ENCODE results near the gene DDX39B.
A peak's percentile ranks its signal among the peaks of the same experiment; 100 is the strongest.

Gene DDX39B

DNA sequence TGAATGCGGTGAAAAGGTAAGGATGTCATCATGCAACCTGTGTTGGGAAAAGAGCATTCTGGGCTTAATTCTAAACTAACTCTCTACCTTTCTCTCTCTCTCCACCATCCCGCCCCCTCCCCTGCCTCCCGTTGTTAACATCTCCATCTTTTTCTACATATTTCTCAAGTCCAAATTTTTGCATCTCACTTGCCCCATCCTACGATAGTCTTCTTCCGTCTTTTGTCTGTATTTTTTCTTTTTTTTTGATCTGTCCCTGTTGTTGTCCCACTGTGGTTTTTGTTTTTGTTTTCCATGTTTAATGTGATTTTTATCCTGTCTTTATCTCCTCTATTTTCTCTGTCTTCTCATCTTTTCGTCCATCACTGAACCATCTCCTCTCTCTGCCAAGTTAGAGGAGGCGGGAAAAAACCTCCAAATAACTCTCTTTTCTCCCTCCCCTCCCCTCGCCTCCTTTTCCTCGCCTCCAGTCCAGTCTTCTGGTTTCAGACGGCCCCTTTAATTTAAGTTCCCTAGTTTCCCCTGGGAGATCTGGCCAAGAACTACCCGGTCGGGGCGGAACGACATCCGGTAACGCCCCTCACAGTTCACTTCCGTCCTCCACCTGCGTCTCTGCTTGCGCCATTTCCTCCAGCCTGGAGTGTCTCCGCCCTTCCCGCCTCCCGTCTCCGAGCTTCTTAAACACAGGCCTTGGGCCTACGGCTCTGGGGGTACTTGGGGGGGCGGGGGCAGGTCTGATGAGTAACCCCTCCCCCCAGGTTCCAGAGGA lies 5.3 kb upstream of the DDX39B start, which contains the start of gene NFKBIL1:
Gene NFKBIL1 (plus strand): TSS at position 651 of the 769 bp plus-strand sequence. CDS start 87 bp downstream, at position 738.
- DNase-seq = peak; percentile 99

- peak; percentile 98 for DNase-seq
These were observed 4.6 kb upstream of the DDX39B start, which contains the start of gene ATP6V1G2 for GRCh38 chr6:31546339-31546957. ATP6V1G2 (minus strand) TSS chr6:31546608; CDS start chr6:31546559, 49 bp downstream.

DNA sequence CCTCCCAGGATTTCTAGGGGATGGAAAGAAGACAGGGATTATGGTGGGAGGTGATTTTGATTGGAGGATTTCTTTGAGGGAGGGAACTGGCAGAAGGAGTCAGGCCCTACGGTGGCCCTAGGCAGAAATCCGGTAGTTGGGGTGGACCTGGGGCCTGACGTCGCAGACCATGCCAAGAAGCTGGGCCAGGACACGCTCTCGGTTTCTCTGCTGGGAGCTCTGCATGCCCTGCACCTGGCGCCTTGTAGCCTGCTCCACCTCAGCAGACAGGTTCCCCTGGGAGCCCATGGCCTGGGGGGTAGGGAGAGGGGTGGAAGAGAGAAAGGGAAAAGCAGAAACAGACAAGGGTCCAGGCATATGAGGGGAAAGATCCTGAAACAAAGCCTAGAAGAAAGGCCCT lies 3.5 kb upstream of the DDX39B start:
- peak; percentile 88 for DNase-seq

- no peak for DNase-seq
These were observed 2.9 kb upstream of the DDX39B start for GRCh38 chr6:31544676-31545075.

DNA sequence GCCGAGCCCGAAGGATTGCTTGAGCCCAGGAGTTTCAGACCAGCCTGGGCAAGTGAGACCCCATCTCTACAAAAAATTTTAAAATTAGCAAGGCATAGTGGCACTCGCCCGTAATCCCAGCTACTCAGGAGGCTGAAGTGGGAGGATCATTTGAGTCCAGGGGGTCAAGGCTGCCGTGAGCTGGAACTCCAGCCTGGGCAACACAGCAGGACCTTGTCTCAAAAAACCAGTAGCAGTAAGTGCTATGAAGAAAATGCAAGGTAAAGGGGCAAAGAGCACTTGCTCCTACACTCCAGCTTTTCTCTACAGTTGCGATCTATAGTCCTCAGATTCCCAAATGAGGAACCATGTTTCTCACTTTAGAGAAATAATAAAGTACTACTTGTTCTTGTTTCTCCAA lies 1.8 kb upstream of the DDX39B start:
- DNase-seq = no peak

GRCh38 chr6:31541059-31541657 lies 645 bp downstream of the DDX39B start:
- peak; percentile 68 for DNase-seq

DNA sequence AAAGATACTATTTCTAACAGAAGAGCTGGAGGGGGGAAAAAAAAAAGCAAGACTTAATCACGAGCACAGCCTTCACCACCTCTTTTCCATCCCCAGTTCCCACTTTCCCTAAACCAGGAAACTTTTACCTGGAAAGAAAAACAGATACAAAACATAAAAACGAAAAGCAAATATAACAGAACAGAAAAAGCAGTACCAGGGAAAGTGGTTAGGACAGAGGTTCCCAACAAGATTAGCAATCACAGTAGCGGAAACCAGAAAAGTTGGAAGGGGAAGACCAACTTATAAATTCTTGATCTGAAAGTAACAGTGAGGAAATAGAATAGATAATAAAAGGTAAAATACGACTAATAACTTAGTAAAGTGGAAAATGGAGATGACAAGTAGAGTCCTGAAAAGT lies 1.2 kb downstream of the DDX39B start:
- DNase-seq = no peak

DNA sequence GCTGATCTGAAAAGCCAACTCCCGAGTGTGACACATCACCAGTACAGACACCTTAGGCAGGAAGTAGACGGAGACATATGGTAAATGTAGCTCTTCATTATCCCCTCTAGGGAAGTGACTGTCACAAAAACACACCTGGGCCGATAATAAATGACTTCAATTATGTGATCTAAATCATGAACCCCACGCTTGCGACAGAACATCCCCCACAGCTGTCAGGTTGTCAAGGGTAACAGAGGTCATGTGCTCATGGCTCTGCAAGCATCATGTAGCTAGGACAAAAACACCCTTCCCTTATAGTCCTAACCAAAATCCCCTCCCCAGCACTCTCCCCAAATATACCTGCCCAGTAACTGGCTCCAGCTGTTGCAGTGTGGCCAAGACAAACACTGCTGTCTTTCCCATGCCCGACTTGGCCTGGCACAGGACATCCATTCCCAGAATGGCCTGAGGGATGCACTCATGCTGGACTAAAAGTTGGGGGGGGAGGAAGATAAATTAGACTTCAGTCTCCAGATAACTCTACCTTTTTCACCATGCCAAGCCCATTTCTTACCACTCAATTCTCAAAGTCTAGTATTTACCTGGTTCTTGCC lies 2.9 kb downstream of the DDX39B start:
- no peak for DNase-seq

DNA sequence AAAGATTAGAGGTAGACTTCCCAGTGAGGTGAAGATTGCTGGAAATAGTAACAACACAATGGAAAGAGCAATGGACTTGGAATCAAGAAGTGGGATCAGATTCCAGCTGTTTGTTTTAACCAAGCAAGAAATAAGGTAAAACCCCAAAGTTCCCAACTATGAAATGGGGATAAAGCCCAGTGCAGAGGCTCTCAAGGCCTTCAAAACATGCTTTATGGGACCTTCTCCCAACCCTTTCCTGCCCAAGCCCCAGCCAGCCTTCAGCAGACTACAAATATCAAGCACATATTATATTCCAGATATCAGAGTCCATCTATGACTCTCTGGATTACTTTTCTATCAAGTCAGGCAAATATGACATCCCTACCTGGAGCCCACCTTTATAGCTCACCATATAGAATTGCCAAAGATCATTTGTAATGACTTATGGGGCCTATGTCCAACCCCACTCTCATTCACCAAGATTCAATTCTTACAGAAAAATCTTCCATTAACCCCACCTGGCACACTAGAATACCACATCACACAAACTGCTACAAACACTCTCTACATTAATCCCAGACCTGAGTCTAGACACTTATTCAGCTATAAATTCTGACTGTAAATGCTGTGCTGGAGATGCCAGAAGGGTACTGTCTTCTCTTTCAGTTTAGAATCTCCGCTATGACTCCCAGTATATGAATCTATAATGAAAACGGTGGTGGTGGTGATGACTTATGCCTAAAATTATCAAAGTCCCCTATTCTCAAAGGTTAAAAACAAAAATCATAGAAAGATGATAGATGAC lies 6.1 kb downstream of the DDX39B start:
- DNase-seq = no peak

DNA sequence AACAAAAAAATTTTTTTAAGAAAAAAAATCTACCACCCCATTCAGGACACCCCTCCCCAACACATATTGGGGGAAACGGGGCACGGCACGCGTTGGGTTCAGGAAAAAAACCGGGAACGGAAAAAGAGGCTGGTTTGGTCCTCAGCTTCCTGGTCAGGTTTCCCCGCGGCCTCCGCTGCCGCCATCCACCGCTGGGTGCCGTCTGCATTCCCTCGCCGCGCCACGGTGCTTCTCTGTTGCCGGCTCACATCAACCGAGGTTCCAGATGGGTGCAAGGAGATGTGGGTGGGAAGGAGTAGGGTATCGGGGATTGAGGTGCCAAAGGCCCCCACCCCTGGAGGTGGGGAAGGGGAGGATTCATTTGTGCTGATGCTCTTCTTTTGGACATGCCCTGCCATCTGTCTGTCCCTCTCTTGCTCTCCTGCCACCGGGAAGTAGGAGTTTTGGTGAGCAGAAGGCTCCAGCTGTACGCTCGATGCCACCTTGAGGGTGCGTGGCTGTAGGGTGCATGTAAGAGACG lies 7.2 kb downstream of the DDX39B start:
- no peak for DNase-seq

- DNase-seq = no peak
These were observed 7.8 kb downstream of the DDX39B start for GRCh38 chr6:31534011-31534410.

- DNase-seq = no peak
These were observed 8.4 kb downstream of the DDX39B start for GRCh38 chr6:31533455-31533841.

DNA sequence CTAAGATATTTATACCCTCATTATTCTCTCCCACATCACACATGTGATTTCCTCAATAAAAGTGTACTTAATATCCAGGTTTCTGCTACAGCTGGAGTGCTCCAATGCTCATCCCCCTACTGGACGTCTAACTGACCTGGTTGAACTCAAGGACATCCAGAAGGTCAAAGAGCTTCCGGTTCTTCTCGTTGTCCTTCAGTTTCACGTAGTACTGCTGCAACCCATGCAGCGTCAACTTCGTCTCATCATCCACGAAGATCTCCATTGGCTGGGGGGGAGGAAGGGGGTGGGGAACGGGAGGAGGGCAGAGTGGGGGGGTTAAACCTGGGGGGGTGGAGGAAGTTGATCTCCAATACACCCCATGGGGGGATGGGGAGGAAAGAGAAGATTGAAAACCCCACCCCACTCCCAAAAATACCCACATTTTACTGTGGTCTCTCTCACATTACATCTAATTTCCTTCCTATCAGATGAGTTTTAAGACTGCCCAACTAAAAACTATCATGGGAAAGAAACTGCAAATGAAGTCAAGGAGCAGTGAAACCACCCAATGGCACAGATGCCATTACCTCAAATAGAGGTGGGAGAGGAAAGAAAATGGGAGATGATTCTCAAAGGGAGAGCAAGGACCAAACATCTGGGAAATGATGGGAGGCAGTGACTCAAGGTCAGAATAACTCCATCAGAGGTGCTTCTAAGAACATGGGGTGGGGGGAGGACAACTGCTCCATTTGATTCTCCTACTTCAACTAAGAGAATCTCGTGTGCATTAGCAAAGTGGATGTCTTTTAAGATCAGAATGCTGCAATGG lies 9.0 kb downstream of the DDX39B start:
- no peak for DNase-seq

DNA sequence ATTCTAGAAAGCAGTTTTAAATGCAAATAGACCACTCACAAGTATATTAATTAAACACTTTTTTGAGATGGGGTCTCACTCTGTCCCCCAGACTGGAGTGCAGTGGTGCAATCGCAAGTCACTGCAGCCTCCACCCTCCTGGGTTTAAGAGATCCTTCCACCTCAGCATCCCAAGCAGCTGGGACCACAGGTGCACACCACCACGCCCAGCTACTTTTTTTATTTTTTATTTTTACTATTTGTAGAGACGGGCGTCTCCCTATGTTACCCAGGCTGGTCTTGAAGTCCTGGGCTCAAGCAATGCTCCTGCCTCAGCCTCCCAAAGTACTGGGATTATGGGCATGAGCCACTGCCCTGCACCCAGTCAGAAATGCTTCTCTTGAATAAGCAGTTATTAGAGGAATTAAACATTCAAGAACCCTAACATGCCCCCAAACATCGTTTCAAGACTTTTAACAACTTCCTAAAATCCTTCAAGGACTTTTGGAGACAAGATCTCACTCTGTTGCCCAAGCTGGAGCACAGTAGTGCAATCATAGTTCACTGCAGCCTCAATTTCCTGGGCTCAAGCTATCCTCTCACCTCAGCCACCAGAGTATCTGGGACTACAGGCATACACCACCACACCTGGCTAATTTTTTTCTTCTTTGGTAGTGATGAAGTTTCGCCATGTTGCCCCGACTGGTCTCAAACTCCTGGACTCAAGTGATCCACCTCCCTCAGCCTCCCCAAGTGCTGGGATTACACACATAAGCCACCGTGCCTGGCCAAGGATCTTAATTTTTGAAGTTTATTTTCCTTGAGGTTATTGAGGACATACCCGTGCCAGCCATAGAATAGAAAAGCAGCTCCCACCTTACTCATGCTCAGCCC lies 9.8 kb downstream of the DDX39B start:
- DNase-seq = no peak

DNA sequence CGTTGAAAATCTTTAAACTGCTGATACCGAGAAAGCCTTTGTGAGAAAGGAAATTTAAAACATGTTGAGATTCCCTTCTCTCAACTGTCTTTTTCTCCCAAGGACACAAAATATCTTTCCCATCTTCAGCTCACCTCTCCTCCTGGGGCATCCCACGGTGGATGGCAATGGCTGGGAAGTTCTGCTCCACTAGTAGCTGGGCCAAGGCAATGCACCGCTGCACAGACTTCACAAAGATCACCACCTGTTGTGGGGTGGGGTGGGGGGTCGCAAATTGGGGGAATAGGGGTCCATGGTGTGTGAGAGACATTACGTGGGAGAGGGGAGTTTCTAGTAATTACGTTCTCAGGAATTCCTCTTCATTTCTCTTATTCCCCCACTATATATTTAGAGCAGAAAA lies 10.6 kb downstream of the DDX39B start:
- DNase-seq = no peak

DNA sequence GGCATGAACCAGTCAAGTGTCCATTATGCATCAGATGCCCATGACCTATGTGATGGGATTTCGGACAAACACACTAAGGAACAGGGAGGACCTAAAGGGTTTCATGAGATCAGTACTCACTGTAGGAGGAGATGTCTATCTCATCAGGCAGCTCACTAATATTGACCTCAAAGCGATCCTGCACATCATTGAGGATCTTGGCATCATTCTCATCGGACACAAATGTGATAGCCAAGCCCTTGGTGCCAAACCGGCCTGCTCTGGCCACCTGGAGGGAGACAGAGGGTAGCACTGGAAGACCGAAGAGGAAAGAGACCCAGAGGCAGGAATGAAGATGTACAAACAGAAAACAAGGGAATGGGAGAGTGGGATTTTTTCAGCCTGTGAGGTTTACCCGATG lies 11.1 kb downstream of the DDX39B start:
- DNase-seq = no peak

GRCh38 chr6:31529329-31530150 lies 12.3 kb downstream of the DDX39B start:
- peak; percentile 46 for DNase-seq

GRCh38 chr6:31528821-31529328 lies 12.9 kb downstream of the DDX39B start, which contains the start of gene MCCD1:
MCCD1 (plus strand) TSS chr6:31528962; CDS start chr6:31529015, 53 bp downstream.
- DNase-seq = no peak

GRCh38 chr6:31528307-31528777 lies 13.5 kb downstream of the DDX39B start:
- DNase-seq = peak; percentile 30

All from NCI-H82 (cell line).